MM.1S (cell line): ENCODE data around the gene NCBP2.

Experiments used
- CTCF ChIP-seq: fragments of 300-600 bp; sonication (generic); IDR thresholded peaks from 2 replicates; pipeline ENCODE4 v1.5.1; 2016; ENCODE audit warnings: antibody characterized with exemption, low read length, mixed read lengths
- EZH2 ChIP-seq: fragments of 300-600 bp; sonication (generic); optimal IDR thresholded peaks from 2 replicates; pipeline ENCODE3; 2017; ENCODE audit warnings: low read depth, mild to moderate bottlenecking, antibody characterized with exemption, low read length, mixed read lengths

- TF ChIP-seq EZH2 (no peak), CTCF (no peak)
Observed at GRCh38 chr3:196963631-196963953, 21.3 kb upstream of the NCBP2 start.
